Esophagus squamous epithelium (tissue), 5 donors: ENCODE measurements around the gene SLC12A4. TPM values are rescaled to one million over a fixed set of nuclear protein-coding genes. Genes with fewer than 3 reads are reported as not detected.

Experiments used
- DNase-seq: peaks from one replicate; lab custom pipeline; 2025; lab: John Stamatoyannopoulos, UW
- H3K27ac ChIP-seq, 4 donors: fragments of 200-600 bp; sonication (generic); one replicate each; pipeline ENCODE4 v1.5.1; 2016 to 2019; ENCODE audit warnings: mild to moderate bottlenecking in 1 of 4
- H3K27me3 ChIP-seq, 4 donors: fragments of 200-600 bp; sonication (generic); 1 replicate in 3 of 4; 2 replicates in 1 of 4; pipeline versions ENCODE4 v1.5.1 to v1.6.0; 2017 to 2021; ENCODE audit warnings: antibody characterized with exemption in 1 of 4
- H3K36me3 ChIP-seq, 3 donors: fragments of 200-600 bp; sonication (generic); one replicate each; pipeline ENCODE4 v1.5.1; 2016 to 2019
- H3K4me1 ChIP-seq, 3 donors: fragments of 200-600 bp; sonication (generic); one replicate each; pipeline ENCODE4 v1.5.1; 2017 to 2019
- H3K4me3 ChIP-seq, 4 donors: fragments of 200-600 bp; sonication (generic); 1 replicate in 3 of 4; 2 replicates in 1 of 4; pipeline ENCODE4 v1.5.1; 2016 to 2019; ENCODE audit warnings: mild to moderate bottlenecking in 2 of 4, moderate library complexity in 1 of 4
- H3K9me3 ChIP-seq, 3 donors: fragments of 200-600 bp; sonication (generic); one replicate each; pipeline ENCODE4 v1.5.1; 2016 to 2019
- CTCF ChIP-seq, 6 experiments: fragments of 450-650 bp in 4 of 6; fragments of 200-600 bp in 2 of 6; sonication (generic) in 2 of 6; IDR thresholded peaks; one replicate each; pipeline ENCODE4 v1.5.1; 2016 to 2019; ENCODE audit warnings: antibody characterized with exemption in 6 of 6, mild to moderate bottlenecking in 4 of 6, moderate library complexity in 4 of 6
- POLR2A ChIP-seq, 4 donors: fragments of 450-650 bp; IDR thresholded peaks; one replicate each; pipeline ENCODE4 v1.6.1; 2017; ENCODE audit warnings: antibody characterized with exemption in 4 of 4, mild to moderate bottlenecking in 4 of 4, moderate library complexity in 3 of 4
- WGBS, 2 donors: methylation state at CpG; one replicate each; pipeline ENCODE4 v1.1.5; 2018; 5-methylcytosine and 5-hydroxymethylcytosine counted together
- intact Hi-C: fragments of 100-400 bp; cut with DNase I; formaldehyde crosslinking; loops from one replicate; pipeline ENCODE4 v1.15.0; 2022
- total RNA-seq, 4 donors: library from RNA; depleted of rRNA; stranded (reverse); fragments of >200 nt; gene quantifications; one replicate each; pipeline ENCODE4 v1.1.0, GENCODE V29; 2016
- donor health status: DM: yes; HTN: yes; CAD: no.

The SLC12A4 gene
- total RNA-seq, 4 donors from 2014 or later, result 7.4 to 29.8 (median 18.2) TPM

- no peak for TF ChIP-seq CTCF (IDR thresholded peaks at IDR 0.05)
- TF ChIP-seq POLR2A (IDR thresholded peaks at IDR 0.05), result no peak
- Histone ChIP-seq H3K4me3 (no peak overlapping the region), H3K27me3 (no peaks in the 10 kb centered on the region), H3K9me3 (no peaks in the 10 kb centered on the region), H3K27ac (no peak overlapping the region), H3K4me1 (peaks cover 0 to 13% (median 0%) of the 10 kb centered on the region in 3 donors), H3K36me3 (peaks cover 0 to 69% (median 21%) of the 10 kb centered on the region in 3 donors)
- intact Hi-C loops, result no loop called here
- 83 to 84% methylated on average over 7 to 9 of the region's 11 CpGs for WGBS, 2 donors
- DNase-seq, result no peak
Observed at GRCh38 chr16:67907397-67908180, 60.8 kb downstream of the SLC12A4 start.

GRCh38 chr16:67902831-67903230 is 65.6 kb downstream of the SLC12A4 start:
- no peaks in the 10 kb centered on the region for H3K9me3 ChIP-seq
- H3K36me3 ChIP-seq, result peaks cover 0 to 45% (median 0%) of the 10 kb centered on the region in 3 donors
- peaks cover 0 to 12% (median 6%) of the 10 kb centered on the region in 3 donors for H3K4me1 ChIP-seq
- no peak for TF ChIP-seq CTCF (IDR thresholded peaks at IDR 0.05)
- no peak for TF ChIP-seq POLR2A (IDR thresholded peaks at IDR 0.05)
- H3K27ac ChIP-seq, result peak overlapping the region in 1 of 4 donors; percentile 21
- H3K4me3 ChIP-seq, result no peak overlapping the region
- no peak for DNase-seq
- WGBS, 2 donors, result 83 to 88% methylated on average over 3 to 4 of the region's 4 CpGs
- intact Hi-C loops, result no loop called here
- no peaks in the 10 kb centered on the region for H3K27me3 ChIP-seq

GRCh38 chr16:67901734-67902133 is 66.7 kb downstream of the SLC12A4 start:
- Histone ChIP-seq H3K9me3 (no peaks in the 10 kb centered on the region), H3K36me3 (peaks cover 0 to 45% (median 0%) of the 10 kb centered on the region in 3 donors), H3K4me1 (peaks cover 11 to 23% (median 17%) of the 10 kb centered on the region in 3 donors), H3K4me3 (no peak overlapping the region), H3K27me3 (no peaks in the 10 kb centered on the region), H3K27ac (no peak overlapping the region)
- TF ChIP-seq CTCF (IDR thresholded peaks at IDR 0.05) (no peak), POLR2A (IDR thresholded peaks at IDR 0.05) (no peak)
- WGBS, 2 donors, result 93 to 96% methylated on average over 3 to 5 of the region's 5 CpGs
- DNase-seq, result no peak
- intact Hi-C loops, result no loop called here

GRCh38 chr16:67897231-67897630 is 71.2 kb downstream of the SLC12A4 start:
- 63 to 78% methylated on average over 3 of the region's 3 CpGs for WGBS, 2 donors
- Histone ChIP-seq H3K9me3 (no peaks in the 10 kb centered on the region), H3K36me3 (peaks cover 0 to 16% (median 0%) of the 10 kb centered on the region in 3 donors), H3K4me1 (peaks cover 25 to 63% (median 48%) of the 10 kb centered on the region in 3 donors), H3K4me3 (no peak overlapping the region), H3K27me3 (no peaks in the 10 kb centered on the region), H3K27ac (peak overlapping the region in 2 of 4 donors; percentile 47 to 62)
- intact Hi-C loops, result no loop called here
- TF ChIP-seq CTCF (IDR thresholded peaks at IDR 0.05) (no peak), POLR2A (IDR thresholded peaks at IDR 0.05) (no peak)
- no peak for DNase-seq

GRCh38 chr16:67893743-67894399 is 74.6 kb downstream of the SLC12A4 start:
- no peak for DNase-seq
- WGBS, 2 donors, result 21% methylated on average over 10 to 11 of the region's 14 CpGs
- intact Hi-C loops, result no loop called here
- Histone ChIP-seq H3K4me3 (peak overlapping the region; percentile 76 to 99 (median 95)), H3K27me3 (no peaks in the 10 kb centered on the region), H3K4me1 (peaks cover 25 to 63% (median 50%) of the 10 kb centered on the region in 3 donors), H3K27ac (peak overlapping the region; percentile 93 to 99 (median 98)), H3K9me3 (no peaks in the 10 kb centered on the region), H3K36me3 (no peaks in the 10 kb centered on the region)
- no peak for TF ChIP-seq POLR2A (IDR thresholded peaks at IDR 0.05)
- no peak for TF ChIP-seq CTCF (IDR thresholded peaks at IDR 0.05)
